Stimulated activated CD4-positive, alpha-beta T cell treated with anti-CD3 and anti-CD28 coated beads, Interleukin-4, amount 100 ng/mL, for 48 hours (primary cell): ENCODE measurements around the gene SNAP29.
"Not testable (repeated sequence)": the region's sequence is repeated elsewhere in the genome, so short reads cannot be mapped to it uniquely, and the experiment has no call there.

Experiments
- DNase-seq, 2 donors: peaks; one replicate each; pipeline ENCODE4 v3.0.0-alpha.2; 2020; ENCODE audit warnings: low read depth in 2 of 2

Gene SNAP29

DNA sequence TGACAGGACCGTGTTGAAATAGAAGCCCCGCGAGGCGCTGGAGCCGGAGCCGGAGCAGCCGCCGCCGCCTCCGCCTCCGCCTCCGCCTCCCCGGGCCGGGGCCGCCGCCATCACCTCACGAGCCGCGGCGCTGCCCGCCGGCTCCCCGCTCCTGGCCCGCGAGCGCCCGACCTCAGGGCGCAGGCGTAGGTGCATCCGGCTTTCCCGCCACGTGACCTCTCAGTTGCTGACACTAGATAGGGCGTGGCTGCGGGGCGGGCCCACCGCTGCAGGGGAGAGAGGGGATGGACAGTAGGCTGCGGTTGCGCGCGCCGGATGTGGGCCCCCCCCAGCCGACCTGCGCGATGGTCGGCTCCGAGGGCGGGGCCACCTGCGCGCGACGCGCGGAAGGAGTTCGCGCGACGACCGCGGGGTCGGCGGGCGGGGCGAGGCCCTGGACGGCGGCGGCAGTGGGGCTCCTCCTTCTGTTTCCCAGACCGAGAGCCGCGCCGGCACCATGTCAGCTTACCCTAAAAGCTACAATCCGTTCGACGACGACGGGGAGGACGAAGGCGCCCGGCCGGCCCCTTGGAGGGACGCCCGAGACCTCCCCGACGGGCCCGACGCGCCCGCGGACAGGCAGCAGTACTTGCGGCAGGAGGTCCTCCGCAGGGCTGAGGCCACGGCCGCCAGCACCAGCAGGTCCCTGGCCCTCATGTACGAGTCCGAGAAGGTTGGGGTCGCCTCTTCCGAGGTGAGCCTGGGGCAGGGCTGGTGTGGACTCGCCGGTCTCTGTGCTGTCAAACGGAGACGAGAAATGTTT is at the start of gene SNAP29, which contains the start of gene PI4KA:
TSS of gene SNAP29 (plus strand) at position 393 of the 802 bp plus-strand sequence. CDS start at position 497, 104 bp downstream.
TSS of gene PI4KA (minus strand) at position 197 of the 802 bp plus-strand sequence. CDS start at position 111, 86 bp downstream.
- DNase-seq, result peak; percentile 95 to 98

DNA sequence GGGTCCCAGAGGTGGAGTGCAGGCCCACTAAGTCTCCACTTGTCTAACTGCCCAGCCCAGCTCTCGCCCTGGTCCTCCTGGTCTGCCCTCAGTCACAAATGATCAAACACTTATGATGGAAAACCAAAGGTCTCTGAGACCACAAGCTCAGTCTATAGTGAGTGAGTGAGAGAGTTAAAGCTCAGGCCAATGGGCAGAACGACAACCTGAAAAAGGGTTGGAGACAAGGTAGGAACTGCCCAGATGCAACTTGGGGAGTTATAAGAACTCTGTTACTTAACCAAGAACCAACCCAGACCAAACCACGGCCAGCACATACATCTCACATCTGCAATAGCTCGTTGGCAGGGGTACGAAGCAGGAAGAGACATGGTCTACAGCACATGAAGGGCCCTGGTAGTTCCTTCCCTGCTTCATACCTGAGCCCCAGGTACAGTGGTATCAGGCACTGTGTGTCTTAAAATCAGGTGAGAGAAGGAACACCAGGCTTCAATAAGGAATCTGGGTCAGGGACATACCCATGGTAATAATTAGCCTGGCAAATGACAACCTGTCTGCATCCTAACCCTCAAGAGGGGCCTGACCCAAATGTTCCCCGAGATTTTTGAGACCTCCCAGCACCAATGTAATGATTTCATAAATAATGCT is 49.1 kb upstream of the SNAP29 start:
- DNase-seq, result no peak

DNA sequence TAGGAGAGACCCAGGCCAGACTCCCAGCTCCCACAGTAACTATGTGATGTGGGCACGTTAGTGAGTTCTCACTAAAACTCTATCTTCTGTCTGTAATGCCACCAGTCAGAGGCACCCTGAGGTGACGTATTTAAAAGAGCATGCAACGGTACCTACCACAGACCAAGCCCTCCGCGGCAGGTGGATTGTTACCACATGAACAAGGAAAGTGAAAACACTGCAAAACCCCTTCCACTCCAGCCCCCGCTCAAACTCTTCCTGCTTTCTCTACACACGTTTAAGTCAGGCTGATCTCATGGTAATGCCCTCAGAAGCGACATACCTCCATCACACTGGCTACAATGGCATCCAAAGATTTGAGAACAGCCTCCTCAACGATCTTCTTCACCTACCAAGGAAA is 48.2 kb upstream of the SNAP29 start:
- peak in 1 of 2 donors; percentile 3 for DNase-seq

DNA sequence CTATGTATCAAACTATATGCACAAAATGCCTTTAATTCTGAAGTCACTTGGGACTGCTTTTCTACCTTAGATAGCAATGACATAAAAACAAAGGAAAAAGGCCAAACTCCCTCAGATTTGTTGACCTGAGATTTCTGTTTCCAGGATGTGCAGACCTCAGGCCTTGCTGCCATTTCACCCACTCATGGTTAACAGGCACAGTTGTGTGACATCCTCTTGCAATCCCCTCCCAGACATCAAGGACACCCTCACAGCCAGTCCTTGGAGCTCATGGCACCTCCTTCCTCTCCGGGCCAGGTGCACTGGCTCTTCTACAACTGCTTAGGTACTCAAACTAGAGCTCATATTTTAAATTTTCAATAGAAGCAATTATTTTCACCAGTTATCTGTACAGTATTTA is 47.6 kb upstream of the SNAP29 start:
- DNase-seq, result no peak

DNA sequence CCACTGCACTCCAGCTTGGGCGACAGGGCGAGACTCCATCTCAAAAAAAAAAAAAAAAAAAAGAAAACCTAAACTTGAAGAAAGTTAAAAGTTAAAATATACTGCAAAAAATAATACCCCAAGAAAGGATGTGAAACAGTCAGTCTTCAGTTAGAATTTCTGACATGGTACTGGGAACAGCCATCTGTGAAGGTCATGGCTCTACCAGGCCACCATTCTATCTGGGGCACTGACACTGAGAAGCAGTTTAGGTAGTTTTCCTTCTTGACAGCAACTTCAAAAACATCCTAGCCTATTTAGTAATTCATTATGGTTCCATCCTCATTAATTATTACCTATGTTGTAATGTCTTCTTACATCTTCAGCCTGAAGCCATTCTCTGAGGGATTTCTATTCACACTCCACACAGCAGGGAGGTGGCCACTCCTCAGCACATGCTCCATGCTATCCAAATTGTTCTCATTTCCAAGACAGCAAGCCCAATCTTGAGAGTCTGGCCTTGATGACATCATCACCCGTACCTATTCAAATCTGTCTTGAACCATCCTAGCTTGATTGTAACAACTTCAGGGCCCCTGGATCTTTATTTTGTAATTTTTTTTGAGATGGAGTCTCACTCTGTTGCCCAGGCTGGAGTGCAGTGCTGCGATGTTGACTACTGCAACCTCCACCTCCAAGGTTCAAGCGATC is 46.7 kb upstream of the SNAP29 start:
- DNase-seq, result no peak

DNA sequence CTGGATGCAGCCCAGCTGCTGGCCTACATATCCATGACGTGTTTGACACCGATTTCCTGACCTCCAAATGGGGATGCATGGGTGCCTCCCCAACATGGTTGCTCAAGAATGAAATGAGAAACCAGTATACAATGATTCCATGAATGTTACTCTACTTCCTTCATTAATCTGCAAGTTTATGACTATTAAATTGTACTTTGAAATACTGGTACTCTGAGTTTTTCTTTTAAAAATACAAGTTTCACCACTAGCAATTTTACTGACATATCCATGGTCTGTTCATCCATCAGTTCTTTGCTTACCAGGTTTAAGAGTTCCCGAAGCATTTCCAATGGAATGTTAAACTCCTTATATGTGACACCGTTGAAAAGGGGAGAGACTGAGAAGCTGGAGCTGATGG is 45.8 kb upstream of the SNAP29 start:
- no peak for DNase-seq

DNA sequence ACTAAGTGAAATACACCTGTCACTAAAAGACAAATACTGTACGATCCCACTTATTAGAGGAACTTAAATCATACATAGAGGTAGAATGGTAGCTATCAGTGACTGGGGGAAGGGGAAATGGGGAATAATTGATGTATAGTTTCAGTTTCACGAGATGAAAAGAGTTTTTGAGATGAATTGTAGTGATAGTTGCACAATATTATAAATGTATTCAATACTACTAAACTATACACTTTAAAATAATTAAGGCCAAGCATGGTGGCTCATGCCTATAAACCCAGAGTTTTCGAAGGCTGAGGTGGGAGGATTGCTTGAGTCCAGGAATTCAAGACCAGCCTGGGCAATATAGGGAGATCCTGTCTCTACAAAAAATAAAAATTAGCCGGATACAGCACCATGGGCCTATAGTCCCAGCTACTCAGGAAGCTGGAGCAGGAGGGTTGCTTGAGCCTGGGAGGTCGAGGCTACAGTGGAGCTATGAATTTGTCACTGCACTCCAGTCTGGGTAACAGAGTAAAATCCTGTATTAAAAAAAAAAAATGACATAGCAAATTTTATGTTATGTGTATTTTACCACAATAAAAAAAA is 44.5 kb upstream of the SNAP29 start:
- DNase-seq, result no peak

DNA sequence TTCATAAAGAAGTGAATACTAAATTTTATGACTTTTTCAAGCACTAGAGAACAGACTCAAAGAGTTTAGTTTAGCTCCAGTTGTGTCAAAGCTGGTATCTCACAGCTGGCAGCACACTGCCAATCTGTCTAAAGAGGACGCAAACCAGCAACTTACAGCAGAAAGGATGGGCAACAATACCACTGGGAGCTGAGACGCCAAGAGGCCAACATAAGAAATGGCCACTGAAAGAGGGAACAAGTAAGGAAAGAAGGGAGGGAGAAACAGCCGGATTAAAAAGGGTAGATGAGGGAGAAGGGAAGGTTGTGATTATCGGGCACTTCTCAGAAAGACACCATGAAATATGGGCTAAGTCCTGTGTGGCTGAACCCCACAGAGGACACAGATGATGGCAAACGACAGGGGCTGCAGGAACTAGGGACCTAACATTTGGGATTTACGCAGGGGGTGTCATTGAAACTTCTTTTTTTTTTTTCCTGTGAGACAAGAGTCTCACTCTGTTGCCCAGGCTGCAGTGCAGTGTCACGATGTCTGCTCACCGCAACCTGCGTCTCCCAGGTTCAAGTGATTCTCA is 43.2 kb upstream of the SNAP29 start:
- DNase-seq, result no peak

DNA sequence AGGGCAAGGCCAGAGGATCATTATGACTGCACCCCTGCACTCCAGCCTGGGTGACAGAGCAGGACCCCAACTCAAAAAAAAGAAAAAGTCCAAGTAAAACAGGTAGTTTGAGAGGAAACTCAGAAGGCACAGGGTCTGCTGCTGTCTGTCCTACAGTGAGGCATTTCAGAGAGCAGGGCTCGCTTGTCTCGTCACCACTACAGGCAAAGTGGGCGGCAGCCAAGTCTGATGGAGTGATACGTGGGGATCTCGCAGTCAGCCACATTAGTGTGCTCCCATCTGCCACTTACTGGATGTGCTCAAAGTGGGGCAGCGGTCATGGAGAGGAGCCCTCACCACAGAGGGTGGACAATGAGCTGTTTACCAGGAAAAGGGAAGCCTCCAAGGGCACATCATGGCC is 42.2 kb upstream of the SNAP29 start:
- no peak for DNase-seq

DNA sequence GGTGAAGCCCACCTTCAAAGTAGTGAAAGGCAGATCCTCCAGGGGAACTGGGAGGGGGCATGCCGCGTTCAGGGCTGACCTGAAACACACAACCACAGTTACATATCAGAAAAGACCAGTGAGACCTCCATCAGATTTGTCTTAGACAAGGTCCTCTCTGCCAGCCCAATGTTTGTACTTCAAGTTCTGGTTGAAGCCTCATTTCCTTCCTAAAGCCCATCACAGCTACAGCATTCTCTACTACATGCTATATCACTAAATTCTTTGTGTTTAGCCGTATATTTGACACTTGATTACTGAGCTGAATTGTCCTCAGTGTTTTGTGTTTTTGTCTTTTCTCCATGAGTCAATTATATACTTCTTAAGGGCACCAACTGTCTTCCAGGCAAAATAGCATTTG is 40.3 kb upstream of the SNAP29 start:
- no peak for DNase-seq

DNA sequence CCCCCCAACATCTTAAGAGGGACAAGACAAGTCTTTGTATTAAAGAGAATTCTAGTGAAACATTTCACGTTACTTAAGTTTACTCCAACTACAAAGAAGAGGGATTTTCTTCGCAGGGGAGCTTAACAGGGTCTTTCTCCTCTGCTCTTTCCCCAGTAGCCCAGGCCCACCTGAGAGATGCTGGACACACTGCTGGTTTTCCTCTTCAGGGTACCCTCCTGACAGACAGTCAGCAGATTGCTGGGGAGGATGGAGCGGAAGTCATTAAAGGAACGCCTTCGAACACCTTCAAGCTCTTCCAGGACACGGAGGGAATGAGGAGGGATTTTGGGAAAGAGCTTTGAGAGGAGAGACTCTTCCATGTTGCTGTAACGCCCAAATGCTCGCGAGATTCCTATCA is 39.3 kb upstream of the SNAP29 start:
- DNase-seq, result no peak

DNA sequence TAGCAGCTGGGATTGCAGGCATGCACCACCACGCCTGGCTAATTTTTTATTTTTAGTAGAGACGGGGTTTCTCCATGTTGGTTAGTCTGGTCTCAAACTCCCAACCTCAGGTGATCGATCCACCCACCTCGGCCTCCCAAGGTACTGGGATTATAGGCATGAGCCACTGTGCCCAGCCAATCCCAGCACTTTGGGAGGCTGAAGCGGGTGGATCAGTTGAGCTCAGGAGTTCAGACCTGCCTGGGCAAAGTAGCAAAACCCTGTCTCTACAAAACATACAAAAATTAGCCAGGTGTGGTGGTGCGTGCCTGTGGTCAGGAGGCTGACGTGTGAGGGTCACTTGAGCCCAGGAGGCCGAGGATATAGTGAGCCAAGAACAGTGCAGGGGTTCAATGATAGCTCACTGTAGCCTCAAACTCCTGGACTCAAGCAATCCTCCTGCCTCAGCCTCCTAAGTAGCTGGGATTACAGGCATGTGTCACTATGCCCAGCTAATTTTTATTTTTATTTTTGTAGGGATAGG is 37.0 kb upstream of the SNAP29 start:
- DNase-seq, result not testable (repeated sequence)

DNA sequence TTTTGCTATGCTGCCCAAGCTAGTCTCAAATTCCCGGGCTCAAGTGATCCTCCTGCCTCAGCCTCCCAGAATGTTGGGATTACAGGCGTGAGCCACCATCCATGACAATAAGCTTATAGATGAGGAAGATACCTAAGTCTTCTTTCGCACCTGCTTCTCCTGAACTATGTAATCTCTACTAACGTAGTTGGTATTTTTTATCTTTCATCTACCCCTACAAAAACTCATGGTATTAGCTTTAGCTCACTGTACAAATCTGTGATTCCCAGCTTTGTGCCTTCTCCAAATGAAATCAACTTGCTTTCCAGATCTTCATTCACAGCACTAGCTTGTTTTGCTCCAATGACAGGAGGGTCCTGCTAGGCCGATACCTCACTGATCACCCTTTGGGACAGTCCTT is 36.6 kb upstream of the SNAP29 start:
- DNase-seq, result no peak

DNA sequence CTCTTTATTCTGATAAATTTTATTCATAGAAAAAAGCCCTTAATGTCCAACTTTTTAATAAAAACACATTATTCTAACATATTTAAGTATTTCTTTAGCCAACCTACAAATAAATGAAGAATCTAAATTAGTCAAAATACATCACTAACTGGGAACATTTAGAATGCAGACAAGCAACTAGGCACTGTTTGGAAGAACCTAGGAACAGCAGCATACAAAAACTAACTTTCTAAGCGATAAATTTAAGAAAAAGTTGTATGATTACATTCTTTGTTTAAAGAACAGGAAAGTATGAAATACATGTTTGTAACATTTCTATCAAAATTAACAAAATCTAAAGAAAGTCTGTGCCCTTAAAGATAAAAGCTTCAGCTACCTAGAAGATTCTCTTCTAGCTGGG is 35.5 kb upstream of the SNAP29 start:
- no peak for DNase-seq

DNA sequence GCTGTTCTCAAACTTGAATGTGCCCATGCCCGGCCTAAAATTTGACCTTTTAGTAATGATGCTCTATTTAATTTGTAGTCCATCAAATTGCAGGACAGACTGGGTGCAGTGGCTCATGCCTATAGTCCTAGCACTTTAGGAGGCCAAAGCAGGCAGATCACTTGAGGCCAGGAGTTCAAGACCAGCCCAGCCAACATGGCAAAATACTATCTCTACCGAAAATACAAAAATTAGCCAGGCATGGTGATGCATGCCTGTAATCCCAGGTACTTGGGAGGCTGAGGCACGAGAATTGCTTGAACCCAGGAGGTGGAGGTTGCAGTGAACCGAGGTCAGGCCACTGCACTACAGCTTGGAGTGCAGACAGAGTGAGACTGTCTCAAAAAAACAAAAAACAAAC is 33.6 kb upstream of the SNAP29 start:
- not testable (repeated sequence) for DNase-seq

DNA sequence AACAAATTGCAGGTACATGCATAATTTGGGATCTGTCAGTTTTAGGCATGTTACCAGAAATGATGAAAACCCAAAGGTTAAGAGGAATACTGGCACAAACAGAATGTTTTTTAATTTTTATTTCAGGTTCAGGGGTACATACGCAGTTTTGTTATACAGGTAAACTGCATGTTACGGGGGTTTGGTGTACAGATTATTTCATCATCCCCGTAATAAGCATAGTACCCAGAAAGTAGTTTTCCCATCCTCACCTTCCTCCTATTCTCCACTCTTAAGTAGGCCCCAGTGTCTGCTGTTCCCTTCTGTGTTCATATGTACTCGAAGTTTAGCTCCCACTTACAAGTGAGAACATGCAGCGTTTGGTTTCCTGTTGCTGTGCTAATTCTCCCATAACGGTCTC is 33.2 kb upstream of the SNAP29 start:
- no peak for DNase-seq

DNA sequence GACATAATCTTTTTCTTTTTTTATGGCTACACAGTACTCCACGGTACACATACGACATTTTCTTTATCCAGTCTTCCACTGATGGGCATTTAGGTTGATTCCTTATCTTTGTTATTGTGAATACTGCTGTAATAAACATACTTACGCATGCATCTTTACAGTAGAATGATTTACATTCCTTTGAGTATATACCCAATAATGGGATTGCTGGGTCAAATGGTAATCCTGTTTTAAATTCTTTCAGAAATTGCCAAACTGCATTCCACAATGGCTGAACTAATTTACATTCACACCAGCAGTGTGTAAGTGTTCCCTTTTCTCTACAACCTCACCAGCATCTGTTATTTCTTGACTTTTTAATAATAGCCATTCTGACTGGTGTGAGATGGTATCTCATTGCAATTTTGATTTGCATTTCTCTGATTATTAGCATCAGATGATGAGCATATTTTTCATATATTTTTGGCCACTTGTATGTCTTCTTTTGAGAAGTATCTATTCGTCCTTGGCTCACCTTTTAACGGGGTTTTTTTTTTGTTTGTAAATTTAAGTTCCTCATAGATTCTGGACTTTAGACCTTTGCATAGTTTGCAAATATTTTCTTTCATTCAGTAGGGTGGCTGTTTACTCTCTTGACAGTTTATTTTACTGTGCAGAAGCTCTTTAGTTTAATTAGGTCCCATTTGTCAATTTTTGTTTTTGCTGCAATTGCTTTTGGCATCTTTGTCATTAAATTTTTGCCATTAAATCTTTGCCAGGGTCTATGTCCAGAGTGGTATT is 32.2 kb upstream of the SNAP29 start:
- not testable (repeated sequence) for DNase-seq

DNA sequence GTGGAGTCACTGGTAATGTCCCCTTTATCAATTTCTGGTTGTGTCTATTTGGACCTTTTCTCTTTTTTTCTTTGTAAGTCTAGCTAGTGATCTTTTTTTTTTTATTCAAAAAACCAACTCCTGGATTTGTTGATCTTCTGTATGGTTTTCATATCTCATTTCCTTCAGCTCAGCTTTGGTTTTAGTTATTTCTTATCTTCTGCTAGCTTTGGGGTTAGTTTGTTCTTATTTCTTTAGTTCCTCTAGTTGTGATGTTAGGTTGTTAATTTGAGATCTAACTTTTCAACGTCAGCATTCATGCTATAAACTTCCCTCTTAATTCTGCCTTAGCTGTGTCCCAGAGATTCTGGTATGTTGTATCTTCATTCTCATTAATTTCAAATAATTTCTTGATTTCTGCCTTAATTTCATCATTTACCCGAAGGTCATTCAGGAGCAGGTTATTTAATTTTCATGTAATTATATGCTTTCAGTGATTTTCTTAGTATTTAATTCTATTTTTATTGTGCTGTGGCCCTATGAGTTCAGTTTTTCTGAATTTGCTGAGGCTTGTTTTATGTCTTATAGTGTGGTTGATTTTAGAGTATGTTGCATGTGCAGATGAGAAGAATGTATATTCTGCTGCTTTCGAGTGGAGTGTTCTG is 29.2 kb upstream of the SNAP29 start:
- DNase-seq, result no peak

DNA sequence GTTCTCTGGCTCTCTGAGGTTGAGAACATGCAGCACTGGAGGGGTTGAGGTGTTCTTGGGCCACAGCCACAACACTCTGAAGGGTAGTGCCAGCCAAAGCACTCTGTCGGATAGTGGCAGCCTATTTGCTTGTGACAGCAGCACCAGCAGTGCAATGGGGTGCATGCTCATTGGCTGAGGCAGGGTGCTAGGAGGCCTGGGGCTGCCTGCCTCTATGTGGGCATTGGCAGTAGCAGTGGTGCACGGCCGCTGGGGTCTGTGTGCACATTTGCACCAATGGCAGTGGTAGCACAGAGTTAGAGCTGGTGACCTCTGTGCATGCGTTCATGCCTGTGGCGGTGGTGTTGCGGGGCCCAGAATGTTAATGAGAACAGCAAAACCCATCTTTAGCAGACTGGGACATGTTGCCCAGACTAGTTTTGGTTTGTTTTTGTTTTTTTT is 25.6 kb upstream of the SNAP29 start:
- DNase-seq, result no peak

DNA sequence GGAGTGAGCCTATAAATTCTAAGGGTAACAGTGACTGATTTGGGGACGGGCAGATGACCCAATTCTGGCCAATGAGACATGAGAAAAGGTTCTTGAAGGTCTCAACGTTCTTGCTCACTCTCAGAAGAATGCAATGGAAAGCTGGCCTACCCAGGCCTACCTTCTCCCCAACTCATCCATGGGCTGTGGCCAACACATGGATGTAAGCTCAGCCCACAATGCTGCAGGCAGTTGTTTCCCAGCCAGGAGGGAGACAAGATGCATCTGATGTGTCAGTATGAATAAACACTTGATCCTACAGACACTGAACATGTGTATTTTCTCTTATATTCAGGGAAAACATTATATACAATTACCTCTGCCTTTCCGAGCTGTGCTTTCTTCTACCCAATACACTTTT is 24.6 kb upstream of the SNAP29 start:
- DNase-seq, result no peak
